ENCODE data around the gene ANGPTL5. TPM values are rescaled to one million over a fixed set of nuclear protein-coding genes. Genes with fewer than 3 reads are reported as not detected.
"Not testable (repeated sequence)": the region's sequence is repeated elsewhere in the genome, so short reads cannot be mapped to it uniquely, and the experiment has no call there.

ANGPTL5 gene
- total RNA-seq: not detected

- intact Hi-C loops (cut with micrococcal nuclease): loop anchor here (10.0 kb wide), 1 partner anchor 88 kb away; no protein-coding TSS in a partner anchor
- Mint-ChIP-seq H3K36me3 (ENCODE audit: low read depth) (no peaks in the 10 kb centered on the region), H3K27me3 (no peaks in the 10 kb centered on the region), H3K4me3 (peak within 1 kb of the TSS; percentile 89), H3K9me3 (no peaks in the 10 kb centered on the region), H3K4me1 (ENCODE audit: low read depth) (peaks cover 18% of the 10 kb centered on the region), H3K27ac (peak within 1 kb of the TSS; percentile 87)
- no peak for TF ChIP-seq CTCF (IDR thresholded peaks at IDR 0.05)
- no peak for ATAC-seq
- POLR2A ChIA-PET: no interaction called here
- CTCF ChIA-PET: interaction anchor here (0.6 kb wide), 1 partner anchor 85 kb away, joined by 3 read pairs; no protein-coding TSS in a partner anchor
- DNase-seq: no peak
These were observed at the start of gene ANGPTL5 for GRCh38 chr11:101916422-101916821. TSS of gene ANGPTL5 (minus strand) at chr11:101916522. CDS start at chr11:101907909, 8,613 bp downstream.

DNA sequence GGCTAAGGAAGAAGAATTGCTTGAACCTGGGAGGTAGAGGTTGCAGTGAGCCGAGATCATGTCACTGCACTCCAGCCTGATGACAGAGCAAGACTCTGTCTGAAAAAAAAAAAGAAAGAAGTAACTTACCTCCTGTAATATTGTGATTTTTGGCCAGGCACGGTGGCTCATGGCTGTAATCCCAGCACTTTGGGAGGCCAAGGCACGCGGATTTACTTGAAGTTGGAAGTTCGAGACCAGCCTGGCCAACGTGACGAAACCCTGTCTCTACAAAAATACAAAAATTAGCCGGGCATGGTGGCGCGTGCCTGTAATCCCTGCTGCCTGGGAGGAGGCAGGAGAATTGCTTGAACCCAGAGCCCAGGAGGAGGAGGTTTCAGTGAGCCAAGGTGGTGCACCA lies 47.9 kb upstream of the ANGPTL5 start:
- ATAC-seq; H3K36me3 Mint-ChIP-seq (ENCODE audit: low read depth); CTCF ChIA-PET: not testable (repeated sequence)

GRCh38 chr11:101960231-101960630 lies 43.9 kb upstream of the ANGPTL5 start:
- Mint-ChIP-seq H3K9me3 (no peaks in the 10 kb centered on the region), H3K4me3 (no peak overlapping the region), H3K36me3 (ENCODE audit: low read depth) (peaks cover 5% of the 10 kb centered on the region), H3K27ac (no peak overlapping the region), H3K4me1 (ENCODE audit: low read depth) (no peaks in the 10 kb centered on the region), H3K27me3 (no peaks in the 10 kb centered on the region)
- no peak for DNase-seq
- POLR2A ChIA-PET: no interaction called here
- no peak for TF ChIP-seq CTCF (IDR thresholded peaks at IDR 0.05)
- CTCF ChIA-PET: no interaction called here
- intact Hi-C loops (cut with micrococcal nuclease): no loop called here
- no peak for ATAC-seq

More for the DNA sequence above, 47.9 kb upstream of the ANGPTL5 start:
- DNase-seq; H3K9me3 Mint-ChIP-seq; POLR2A ChIA-PET; H3K27me3 Mint-ChIP-seq; H3K27ac Mint-ChIP-seq; intact Hi-C loops (cut with micrococcal nuclease); H3K4me3 Mint-ChIP-seq; H3K4me1 Mint-ChIP-seq (ENCODE audit: low read depth): not testable (repeated sequence)

DNA sequence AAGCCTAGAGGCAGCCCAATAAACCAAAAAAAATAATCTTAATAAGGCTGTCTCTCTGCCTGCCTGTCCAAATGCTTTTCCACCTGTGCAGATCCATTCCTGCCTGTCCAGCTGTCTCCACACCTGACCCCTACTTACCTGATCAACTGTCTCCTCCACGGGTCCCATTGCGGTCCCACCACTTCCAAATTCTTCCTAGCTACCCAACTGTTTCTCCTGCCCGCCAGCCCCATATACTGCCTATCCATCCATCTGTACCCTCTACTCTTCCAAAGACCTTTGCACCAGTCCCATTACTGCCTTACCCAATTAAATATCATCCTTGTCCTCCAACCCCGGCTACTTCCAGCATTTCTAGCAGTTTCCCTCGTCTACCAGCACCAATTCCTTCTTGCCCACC lies 39.4 kb upstream of the ANGPTL5 start:
- Mint-ChIP-seq H3K4me3 (no peak overlapping the region), H3K27me3 (no peaks in the 10 kb centered on the region), H3K27ac (no peak overlapping the region), H3K9me3 (no peaks in the 10 kb centered on the region), H3K4me1 (ENCODE audit: low read depth) (no peaks in the 10 kb centered on the region), H3K36me3 (ENCODE audit: low read depth) (peaks cover 4% of the 10 kb centered on the region)
- POLR2A ChIA-PET: no interaction called here
- CTCF ChIA-PET: interaction anchor here (1.4 kb wide), 1 partner anchor 10 kb away, joined by 3 read pairs; no protein-coding TSS in a partner anchor
- ATAC-seq (no peak), DNase-seq (no peak)
- no peak for TF ChIP-seq CTCF (IDR thresholded peaks at IDR 0.05)
- intact Hi-C loops (cut with micrococcal nuclease): no loop called here

DNA sequence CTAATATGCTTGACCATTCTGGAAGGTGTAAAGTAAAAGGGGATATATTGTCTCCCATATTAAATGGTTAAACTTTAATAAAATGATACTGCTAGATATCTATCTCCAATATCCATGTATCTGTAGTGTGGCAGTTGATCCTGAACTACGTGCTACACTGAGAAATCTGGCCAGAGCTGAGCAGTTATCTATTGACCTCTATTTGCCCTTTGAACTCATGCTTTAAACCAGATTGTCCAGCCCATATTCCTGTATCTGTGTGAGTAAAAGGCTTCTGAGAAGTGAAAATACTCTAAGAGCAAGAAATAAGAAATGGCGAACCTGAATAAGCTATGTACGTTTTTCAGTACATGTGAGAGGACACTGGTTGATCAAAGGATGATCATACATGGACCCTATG lies 39.0 kb upstream of the ANGPTL5 start:
- Mint-ChIP-seq H3K27me3 (no peaks in the 10 kb centered on the region), H3K4me1 (ENCODE audit: low read depth) (no peaks in the 10 kb centered on the region), H3K4me3 (no peak overlapping the region), H3K9me3 (no peaks in the 10 kb centered on the region), H3K36me3 (ENCODE audit: low read depth) (peaks cover 4% of the 10 kb centered on the region), H3K27ac (no peak overlapping the region)
- TF ChIP-seq CTCF (IDR thresholded peaks at IDR 0.05): no peak
- DNase-seq (no peak), ATAC-seq (no peak)
- ChIA-PET CTCF (interaction anchor here (1.4 kb wide), 1 partner anchor 11 kb away, joined by 3 read pairs; no protein-coding TSS in a partner anchor), POLR2A (no interaction called here)
- intact Hi-C loops (cut with micrococcal nuclease): no loop called here

All from activated CD8-positive, alpha-beta T cell treated with anti-CD3 and anti-CD28 coated beads for 36 hours (primary cell).